Measurements from ENCODE around the gene PROX2.

Gene PROX2

GRCh38 chr14:74909911-74910310 lies 34.0 kb upstream of the PROX2 start:
- no peak for FAIRE-seq
- DNase-seq (ENCODE audit: insufficient read length, low spot score), result no peak

- no peak for DNase-seq (ENCODE audit: insufficient read length, low spot score)
- FAIRE-seq, result no peak
Observed at GRCh38 chr14:74909501-74909900, 33.6 kb upstream of the PROX2 start.

- DNase-seq (ENCODE audit: insufficient read length, low spot score) (no peak), FAIRE-seq (no peak)
Observed at GRCh38 chr14:74908861-74909341, 33.0 kb upstream of the PROX2 start.

- DNase-seq (ENCODE audit: insufficient read length, low spot score) (no peak), FAIRE-seq (no peak)
Observed at GRCh38 chr14:74907744-74908143, 31.8 kb upstream of the PROX2 start.

- no peak for DNase-seq (ENCODE audit: insufficient read length, low spot score)
- no peak for FAIRE-seq
Observed at GRCh38 chr14:74906925-74907521, 31.1 kb upstream of the PROX2 start.

GRCh38 chr14:74905595-74906142 lies 29.7 kb upstream of the PROX2 start:
- FAIRE-seq (peak; percentile 97), DNase-seq (ENCODE audit: insufficient read length, low spot score) (peak; percentile 60)

GRCh38 chr14:74904635-74905503 lies 28.9 kb upstream of the PROX2 start:
- no peak for FAIRE-seq
- no peak for DNase-seq (ENCODE audit: insufficient read length, low spot score)

- no peak for FAIRE-seq
- no peak for DNase-seq (ENCODE audit: insufficient read length, low spot score)
Observed at GRCh38 chr14:74902941-74903705, 27.2 kb upstream of the PROX2 start.

GRCh38 chr14:74898694-74899093 lies 22.7 kb upstream of the PROX2 start:
- FAIRE-seq (no peak), DNase-seq (ENCODE audit: insufficient read length, low spot score) (no peak)

GRCh38 chr14:74898083-74898482 lies 22.1 kb upstream of the PROX2 start:
- DNase-seq (ENCODE audit: insufficient read length, low spot score) (no peak), FAIRE-seq (no peak)

GRCh38 chr14:74897642-74898041 lies 21.7 kb upstream of the PROX2 start:
- DNase-seq (ENCODE audit: insufficient read length, low spot score) (no peak), FAIRE-seq (no peak)

GRCh38 chr14:74896400-74896799 lies 20.5 kb upstream of the PROX2 start:
- no peak for FAIRE-seq
- no peak for DNase-seq (ENCODE audit: insufficient read length, low spot score)

- FAIRE-seq (peak; percentile 91), DNase-seq (ENCODE audit: insufficient read length, low spot score) (no peak)
Observed at GRCh38 chr14:74893614-74894091, 17.7 kb upstream of the PROX2 start.

GRCh38 chr14:74892745-74893144 lies 16.8 kb upstream of the PROX2 start:
- FAIRE-seq, result no peak
- DNase-seq (ENCODE audit: insufficient read length, low spot score), result no peak

GRCh38 chr14:74891870-74892269 lies 15.9 kb upstream of the PROX2 start:
- no peak for FAIRE-seq
- DNase-seq (ENCODE audit: insufficient read length, low spot score), result no peak

GRCh38 chr14:74890262-74890661 lies 14.3 kb upstream of the PROX2 start:
- DNase-seq (ENCODE audit: insufficient read length, low spot score), result no peak
- FAIRE-seq, result no peak

- FAIRE-seq (no peak), DNase-seq (ENCODE audit: insufficient read length, low spot score) (no peak)
Observed at GRCh38 chr14:74888164-74889158, 12.5 kb upstream of the PROX2 start.

GRCh38 chr14:74886001-74886400 lies 10.1 kb upstream of the PROX2 start:
- no peak for FAIRE-seq
- DNase-seq (ENCODE audit: insufficient read length, low spot score), result no peak

- DNase-seq (ENCODE audit: insufficient read length, low spot score) (no peak), FAIRE-seq (peak; percentile 59)
Observed at GRCh38 chr14:74882103-74882920, 6.4 kb upstream of the PROX2 start.

All from GM19239 (cell line).